Right ventricle myocardium superior (tissue), 1 donor: ENCODE measurements around the gene ZNF304. TPM values are rescaled to one million over a fixed set of nuclear protein-coding genes. Genes with fewer than 3 reads are reported as not detected.

ENCODE experiments used
- ATAC-seq: fragments of 200-7000 bp; cut with Tn5 transposase; one replicate; pipeline ENCODE4 v1.9.1; 2020; ENCODE audit warnings: mild to moderate bottlenecking; ENCODE audit not compliant: poor library complexity
- DNase-seq: peaks from one replicate; pipeline ENCODE4 v3.0.0-alpha.2; 2020
- intact Hi-C: fragments of 100-400 bp; cut with DNase I; formaldehyde crosslinking; loops from one replicate; pipeline ENCODE4 v1.11.2; 2022
- total RNA-seq: library from RNA; stranded (reverse); fragmentation: NEBNext Ultra II Directional; extraction: Animal tissue kit (Norgen Biotek cat#: 25700); gene quantifications from one replicate; pipeline ENCODE4 v1.2.1, GENCODE V29; 2021
- donor health status: DM: no; HTN: yes; CAD: no; lungs with severe emphysema.

ZNF304 gene
- total RNA-seq, 1 donor from 2014 or later: 7.5 TPM

DNA sequence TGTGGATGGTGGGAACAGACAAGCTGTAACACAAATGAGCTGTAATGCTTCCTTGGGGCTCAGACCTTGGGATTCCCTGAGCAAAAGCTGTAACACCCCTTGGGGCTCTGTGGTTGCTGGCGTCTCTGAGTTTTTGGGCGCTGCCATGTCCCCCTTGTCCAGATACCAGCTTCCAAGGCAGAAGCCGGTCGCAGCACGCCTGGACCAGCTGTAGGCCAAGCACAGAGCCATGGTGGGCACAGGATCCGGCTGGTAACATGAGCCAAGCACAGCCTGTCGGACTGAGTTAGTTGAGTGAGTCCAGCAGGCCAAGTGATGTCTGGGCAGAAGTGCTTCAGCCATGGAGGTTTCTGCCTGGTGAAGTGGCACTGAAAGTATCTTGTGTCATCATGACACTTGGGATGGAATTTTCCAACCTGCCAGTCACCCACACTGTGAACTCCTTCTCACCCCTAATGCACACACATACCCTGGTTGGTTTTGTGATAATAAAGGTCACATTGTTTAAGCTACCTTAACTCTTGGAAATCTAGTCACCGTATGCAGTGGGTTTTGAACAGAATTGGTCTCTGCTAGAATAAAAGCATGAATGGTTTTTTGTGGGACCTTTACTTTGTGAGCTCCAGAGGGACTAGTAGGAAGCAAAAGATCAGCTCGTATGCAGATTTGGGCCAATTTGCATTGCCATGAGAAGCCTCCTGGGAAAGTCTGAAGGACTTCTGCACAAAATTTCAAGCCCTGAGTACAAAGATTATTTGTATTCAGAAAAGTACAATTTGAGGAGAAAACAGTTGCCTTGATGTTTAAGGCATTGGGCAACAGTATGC is 52.9 kb downstream of the ZNF304 start:
- ATAC-seq: no peak
- DNase-seq: no peak

DNA sequence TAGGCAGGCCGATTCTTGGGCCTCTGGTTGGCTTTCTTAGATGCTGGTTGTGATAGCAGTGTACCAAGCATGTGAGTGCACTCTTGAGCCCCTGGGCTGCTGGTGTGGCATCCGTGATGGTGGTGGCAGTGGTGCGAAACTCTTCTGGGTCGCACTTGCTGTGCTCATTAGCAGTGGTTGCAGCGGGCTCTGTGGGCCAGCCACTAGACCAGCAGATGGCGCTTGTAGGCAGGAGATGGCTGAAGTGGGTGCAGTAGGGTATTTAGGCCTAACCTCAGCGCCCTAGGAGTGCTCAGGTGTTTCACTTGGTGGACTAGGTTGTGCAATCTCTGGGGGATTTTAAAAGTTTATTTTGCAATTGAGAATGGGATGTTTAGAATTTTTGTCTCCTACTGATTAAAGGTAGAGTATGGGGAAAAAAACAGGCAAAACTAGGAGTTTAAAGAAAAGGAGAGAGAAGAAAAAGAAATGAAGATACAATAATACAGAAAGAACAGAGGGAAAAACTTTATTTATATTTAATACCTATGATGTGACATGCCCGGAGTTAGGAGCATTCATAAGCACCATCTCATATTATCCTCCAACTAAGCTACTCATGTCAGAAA is 55.5 kb downstream of the ZNF304 start:
- DNase-seq (peak; percentile 69), ATAC-seq (peak; percentile 64)
- intact Hi-C loops: loop anchor here (10.0 kb wide), 1 partner anchor 748 kb away; the partner anchor contains the start of gene ZNF329

More for the DNA sequence above, 52.9 kb downstream of the ZNF304 start:
- intact Hi-C loops: loop anchor here (10.0 kb wide), 1 partner anchor 751 kb away; the partner anchor contains the start of gene ZNF329

Other genes with a start within 250 kb of the ZNF304 start
- not detected for gene USP29, start 231.3 kb upstream of the ZNF304 start, total RNA-seq
- gene ZIM3, start 206.1 kb upstream of the ZNF304 start, total RNA-seq: not detected
- not detected for gene DUXA, start 183.8 kb upstream of the ZNF304 start, total RNA-seq
- 18.1 TPM for gene ZNF264, start 159.8 kb upstream of the ZNF304 start, total RNA-seq
- 0.91 TPM for gene AURKC, start 120.2 kb upstream of the ZNF304 start, total RNA-seq
- 8.4 TPM for gene ZNF805, start 110.6 kb upstream of the ZNF304 start, total RNA-seq
- 23.0 TPM for gene ZNF460, start 70.8 kb upstream of the ZNF304 start, total RNA-seq
- gene ZNF543, start 30.8 kb upstream of the ZNF304 start, total RNA-seq: 5.6 TPM
- 9.1 TPM for gene TRAPPC2B, start 12.3 kb downstream of the ZNF304 start, total RNA-seq
- gene ZNF547, start 12.3 kb downstream of the ZNF304 start, total RNA-seq: 3.3 TPM
- gene ZNF548, start 38.6 kb downstream of the ZNF304 start, total RNA-seq: 13.5 TPM
- gene ZNF17, start 59.9 kb downstream of the ZNF304 start, total RNA-seq: 10.1 TPM
- 3.4 TPM for gene ZNF749, start 84.1 kb downstream of the ZNF304 start, total RNA-seq
- 3.7 TPM for gene VN1R1, start 105.9 kb downstream of the ZNF304 start, total RNA-seq
- 21.4 TPM for gene ZNF772, start 126.3 kb downstream of the ZNF304 start, total RNA-seq
- gene ZNF419, start 136.5 kb downstream of the ZNF304 start, total RNA-seq: 7.7 TPM
- gene ZNF773, start 148.7 kb downstream of the ZNF304 start, total RNA-seq: 3.9 TPM
- 4.2 TPM for gene ZNF549, start 176.1 kb downstream of the ZNF304 start, total RNA-seq
- gene ZNF550, start 208.6 kb downstream of the ZNF304 start, total RNA-seq: 8.0 TPM
- 4.2 TPM for gene ZNF416, start 227.6 kb downstream of the ZNF304 start, total RNA-seq
- 3.8 TPM for gene ZIK1, start 232.9 kb downstream of the ZNF304 start, total RNA-seq
- gene ZNF530, start 248.6 kb downstream of the ZNF304 start, total RNA-seq: 3.7 TPM